CD4-positive, alpha-beta T cell treated with Interleukin-21 for 1 hour (primary cell): ENCODE data around the gene SLC35F4.
"Not testable (repeated sequence)": the region's sequence is repeated elsewhere in the genome, so short reads cannot be mapped to it uniquely, and the experiment has no call there.

ENCODE experiments used
- DNase-seq: peaks from one replicate; pipeline ENCODE4 v3.0.0-alpha.2; 2020

SLC35F4 gene

DNA sequence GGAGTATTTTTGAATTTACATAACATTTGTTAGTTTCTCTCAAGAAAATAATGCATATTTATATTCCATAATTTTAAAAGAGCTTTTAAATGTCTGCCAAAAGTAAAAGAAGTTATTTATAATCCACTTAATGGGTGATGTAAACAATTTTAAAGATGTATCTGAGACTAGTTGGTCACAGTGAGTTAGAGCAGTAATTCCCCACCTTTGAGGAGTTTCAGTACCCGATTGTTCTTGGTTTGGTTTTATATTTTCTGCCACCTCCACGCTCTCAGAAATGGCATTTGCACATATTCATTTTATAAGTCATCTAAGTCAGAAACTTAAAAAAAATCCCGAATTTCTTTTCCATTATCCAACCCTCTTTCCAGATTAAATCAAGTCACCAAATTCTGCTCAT is 153.2 kb downstream of the SLC35F4 start:
- no peak for DNase-seq

DNA sequence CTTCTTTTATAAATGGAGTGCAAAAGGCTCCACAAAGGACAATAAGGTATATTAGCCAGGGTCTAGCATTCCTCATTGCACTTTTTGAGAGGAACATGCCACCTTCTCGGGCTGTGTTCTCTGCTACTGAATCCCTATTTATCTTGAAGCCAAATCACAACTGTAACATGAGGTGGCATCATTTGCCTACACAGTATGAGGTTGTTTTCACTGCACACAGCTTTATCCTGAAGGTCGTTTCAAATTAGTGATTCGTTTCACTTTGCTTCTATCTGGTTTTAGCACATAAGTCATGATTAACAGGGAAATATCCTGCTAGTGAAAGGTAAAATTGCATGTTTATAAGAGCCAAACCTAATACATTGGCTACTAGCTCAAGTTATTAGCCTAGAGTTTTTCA is 153.8 kb downstream of the SLC35F4 start:
- DNase-seq = no peak

DNA sequence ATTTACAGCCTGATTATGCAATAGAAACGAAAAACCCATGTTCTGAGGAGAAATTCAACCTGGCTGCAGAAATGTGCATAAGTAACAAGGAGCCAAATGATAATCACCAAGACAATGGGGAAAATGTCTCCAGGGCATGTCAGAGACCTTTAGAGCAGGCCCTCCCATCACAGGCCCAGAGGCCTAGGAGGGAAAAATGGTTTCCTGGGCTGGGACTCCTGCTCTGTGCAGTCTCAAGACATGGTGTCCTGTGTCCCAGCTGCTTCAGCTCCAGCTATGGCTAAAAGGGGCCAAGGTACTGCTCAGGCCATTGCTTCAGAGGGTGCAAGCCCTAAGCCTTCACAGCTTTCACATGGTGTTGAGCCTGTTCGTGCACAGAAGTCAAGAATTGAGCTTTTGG is 156.0 kb downstream of the SLC35F4 start:
- no peak for DNase-seq

DNA sequence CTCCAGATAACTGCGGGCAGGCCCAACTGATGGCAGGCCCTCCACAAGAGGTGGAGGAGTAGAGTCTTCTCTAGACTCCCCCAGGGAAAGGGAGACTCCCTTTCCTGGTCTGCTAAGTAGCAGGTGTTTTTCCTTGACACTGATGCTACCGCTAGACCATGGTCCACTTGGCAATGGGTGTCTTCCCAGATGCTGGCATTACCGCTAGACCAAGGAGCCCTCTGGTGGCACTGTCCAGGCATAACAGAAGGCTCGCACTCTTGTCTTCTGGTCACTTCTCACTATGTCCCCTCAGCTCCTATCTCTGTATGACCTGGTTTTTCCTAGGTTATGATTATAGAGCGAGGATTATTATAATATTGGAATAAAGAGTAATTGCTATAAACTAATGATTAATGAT is 156.8 kb downstream of the SLC35F4 start:
- DNase-seq = not testable (repeated sequence)

DNA sequence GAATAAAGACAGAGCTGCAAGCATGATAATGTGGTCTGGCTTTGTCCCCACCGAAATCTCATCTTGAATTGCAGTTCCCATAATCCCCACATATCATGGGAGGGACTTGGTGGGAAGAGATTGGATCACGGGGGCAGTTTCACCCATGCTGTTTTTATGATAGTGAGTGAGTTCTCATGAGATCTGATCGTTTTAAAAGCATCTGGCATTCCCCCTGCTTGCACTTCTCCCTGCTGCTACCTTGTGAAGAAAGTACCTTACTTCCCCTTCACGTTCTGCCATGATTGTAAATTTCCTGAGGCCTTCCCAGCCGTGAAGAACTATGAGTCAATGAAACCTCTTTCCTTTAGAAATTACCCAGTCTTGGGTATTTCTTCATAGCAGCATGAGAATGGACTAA is 158.7 kb downstream of the SLC35F4 start:
- DNase-seq = no peak

DNA sequence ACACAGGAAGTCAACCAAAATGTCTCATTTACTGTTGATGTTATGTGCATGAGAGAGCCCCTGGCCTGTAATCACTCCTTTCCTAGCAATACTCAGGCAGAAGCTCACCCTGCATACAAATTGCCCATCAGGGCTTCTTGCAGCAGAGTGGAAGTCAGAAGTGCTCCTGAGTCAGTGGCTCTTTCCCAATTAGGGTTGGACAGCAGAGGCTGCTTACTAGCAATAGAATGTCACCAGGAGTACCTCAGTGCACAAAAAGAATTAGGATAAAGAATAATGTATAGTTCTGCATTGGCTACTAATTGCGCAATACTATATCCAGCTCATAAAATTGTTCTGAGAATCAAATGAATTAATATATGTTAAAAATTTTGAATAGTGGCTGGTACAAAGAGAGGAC is 161.1 kb downstream of the SLC35F4 start:
- DNase-seq = no peak

DNA sequence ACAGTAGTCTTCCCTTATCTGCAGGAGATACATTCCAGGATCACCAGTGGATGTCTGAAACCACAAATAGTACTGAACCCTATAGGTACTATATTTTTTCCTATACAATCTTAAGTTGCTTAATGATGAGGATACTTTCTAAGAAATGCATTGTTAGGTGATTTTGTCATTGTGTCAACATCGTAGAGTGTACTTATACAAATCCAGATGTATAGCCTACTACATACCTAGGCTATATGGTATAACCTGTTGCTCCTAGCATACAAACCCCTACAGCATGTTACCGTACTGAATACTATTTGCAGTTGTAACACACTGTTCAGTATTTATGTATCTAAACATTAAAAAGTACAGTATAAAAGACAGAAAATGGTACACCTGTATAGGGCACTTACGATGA is 165.9 kb downstream of the SLC35F4 start:
- DNase-seq = no peak

DNA sequence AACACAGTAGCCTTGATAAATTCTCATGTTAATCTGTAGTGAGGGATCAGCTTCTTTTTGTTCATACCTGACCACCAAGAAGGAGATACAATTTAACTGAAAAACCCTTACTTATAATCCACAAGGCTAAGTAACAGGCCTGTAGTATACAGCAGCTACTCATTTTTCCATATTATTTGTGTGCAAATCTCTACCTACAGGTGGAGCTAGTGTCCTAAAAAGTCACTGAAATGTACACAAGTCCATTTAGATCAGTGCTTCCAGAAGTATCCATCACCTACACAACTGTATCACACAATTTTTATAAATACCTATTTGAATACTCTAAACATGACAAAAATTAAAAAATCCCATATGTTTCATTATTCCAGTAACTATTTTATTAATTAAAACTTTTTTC is 173.2 kb downstream of the SLC35F4 start:
- DNase-seq = no peak

DNA sequence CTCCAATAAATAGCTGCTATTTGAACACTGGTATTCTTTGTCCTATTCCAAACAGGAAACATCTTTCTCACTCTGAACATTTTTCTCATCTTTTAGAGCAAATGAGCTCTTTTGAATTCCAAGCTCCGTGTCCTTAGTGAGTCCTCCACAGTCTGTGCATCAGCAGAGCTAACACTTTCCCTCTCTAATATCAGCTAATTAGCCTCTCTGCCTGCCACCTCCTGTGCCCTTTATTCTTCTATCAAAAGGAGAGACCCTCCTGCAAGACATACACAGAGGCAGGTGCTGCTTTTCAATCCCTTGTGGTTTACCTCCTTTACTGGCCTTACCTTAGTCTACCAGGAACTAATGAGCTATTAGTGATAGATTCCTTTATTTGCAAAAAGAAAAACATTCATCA is 178.5 kb downstream of the SLC35F4 start:
- no peak for DNase-seq

DNA sequence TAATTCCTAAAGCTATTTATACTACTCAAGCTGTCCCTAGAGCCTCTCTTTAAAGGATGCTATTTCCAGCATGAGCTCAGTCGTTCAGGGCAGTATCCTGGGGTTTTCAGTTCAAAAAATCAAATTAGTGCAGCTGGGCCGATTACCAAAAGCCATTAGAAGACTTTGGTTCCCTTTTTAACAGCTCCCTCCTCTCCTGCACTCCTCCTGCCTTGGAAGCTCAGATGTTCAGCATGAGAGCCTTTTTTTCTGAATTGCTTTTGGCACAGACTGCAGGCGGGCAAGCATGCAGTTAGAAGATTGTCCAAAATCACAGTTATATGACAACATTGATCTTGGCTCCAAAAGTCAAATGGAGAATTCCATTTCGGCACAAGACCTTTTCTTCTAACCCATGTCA is 179.6 kb downstream of the SLC35F4 start:
- DNase-seq = no peak

DNA sequence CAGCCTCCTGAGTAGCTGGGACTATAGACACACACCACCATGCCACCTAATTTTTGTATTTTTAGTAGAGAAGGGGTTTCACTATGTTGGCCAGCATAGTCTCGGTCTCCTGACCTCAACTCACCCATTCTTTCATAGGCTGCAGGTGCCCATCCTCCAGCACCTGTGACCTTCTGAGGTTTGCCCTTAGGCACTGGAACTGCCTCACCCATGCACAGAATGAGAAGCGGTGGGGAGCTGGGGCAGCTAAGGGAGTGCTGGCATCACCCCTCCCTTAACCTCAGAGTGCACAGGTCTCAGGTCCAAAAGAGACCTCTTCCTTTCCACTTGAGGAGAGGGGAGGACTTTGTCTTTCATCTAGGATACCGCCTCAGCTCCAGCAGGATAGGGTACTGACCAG is 194.9 kb downstream of the SLC35F4 start:
- no peak for DNase-seq

DNA sequence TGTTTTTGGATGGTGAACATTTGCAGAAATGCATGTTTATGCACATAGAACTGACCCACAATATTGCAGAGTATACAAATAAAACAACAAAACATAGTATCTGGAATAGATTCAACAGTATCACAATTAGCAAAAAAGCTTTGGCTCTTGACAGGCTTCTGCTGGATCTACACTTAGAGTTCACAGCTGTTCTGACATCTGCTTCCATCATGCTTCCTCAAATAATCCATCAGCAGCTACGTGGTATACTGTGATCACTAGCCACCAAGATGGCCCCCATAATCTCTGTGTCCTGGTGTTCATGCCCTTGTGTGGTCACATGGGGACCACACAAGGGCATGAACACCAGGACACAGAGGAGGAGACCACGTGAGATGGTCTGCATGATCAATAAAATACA is 205.7 kb downstream of the SLC35F4 start:
- no peak for DNase-seq

DNA sequence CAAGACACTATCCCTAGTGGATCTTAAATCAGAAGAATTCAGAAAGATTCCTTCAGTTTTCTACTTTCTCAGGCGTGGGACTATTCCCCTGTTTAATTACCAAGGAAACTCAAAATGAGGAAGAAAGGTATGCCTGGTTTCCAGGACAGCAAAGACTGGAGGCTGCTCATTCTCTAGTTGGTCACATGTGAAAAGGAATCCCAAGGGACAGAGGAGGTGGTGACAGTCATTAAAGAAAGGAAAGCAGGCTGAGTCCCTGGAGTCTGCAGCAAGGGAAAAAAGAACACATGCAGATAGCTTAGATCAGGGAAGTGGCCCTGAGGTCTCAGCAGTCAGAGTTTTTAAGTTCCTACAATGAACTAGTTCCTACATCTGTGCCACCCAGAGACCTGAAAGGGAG is 206.8 kb downstream of the SLC35F4 start:
- DNase-seq = no peak

DNA sequence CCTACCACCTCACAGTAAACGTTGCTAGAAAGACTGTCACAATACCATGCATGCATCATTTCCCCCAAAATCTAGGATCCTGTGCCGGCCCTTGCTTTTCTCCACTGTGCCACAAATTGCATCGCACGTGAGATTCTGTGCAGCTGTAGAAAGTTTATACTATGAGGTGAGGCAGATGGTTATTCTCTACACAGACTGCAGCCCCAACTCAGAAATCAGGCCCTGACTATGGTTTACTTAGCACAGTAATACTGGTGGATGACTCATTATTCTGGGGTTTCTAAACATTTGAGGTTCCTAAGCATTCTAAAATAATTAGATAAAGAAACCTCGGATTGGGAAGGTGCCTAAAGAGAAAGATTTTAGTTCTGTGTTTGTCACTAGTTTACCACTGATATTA is 208.4 kb downstream of the SLC35F4 start:
- no peak for DNase-seq

DNA sequence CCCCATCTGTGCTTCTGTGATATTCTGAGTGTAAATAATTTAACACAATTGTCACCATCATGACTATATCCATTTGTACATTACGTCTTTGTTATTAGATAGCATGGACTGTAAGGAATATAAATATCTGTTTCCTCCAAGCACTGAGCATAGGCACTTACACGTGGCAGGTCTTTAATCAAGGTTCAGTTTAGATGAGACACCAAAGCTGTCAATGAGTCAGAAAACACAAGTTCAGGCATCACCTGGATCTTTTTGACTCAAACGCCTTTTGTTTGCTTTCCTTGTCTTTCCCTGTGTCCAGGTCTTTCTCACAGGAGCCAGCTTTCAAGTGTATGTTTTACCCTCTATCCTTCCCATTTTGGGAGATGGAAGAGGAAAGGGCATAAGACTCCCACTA is 209.0 kb downstream of the SLC35F4 start:
- no peak for DNase-seq

DNA sequence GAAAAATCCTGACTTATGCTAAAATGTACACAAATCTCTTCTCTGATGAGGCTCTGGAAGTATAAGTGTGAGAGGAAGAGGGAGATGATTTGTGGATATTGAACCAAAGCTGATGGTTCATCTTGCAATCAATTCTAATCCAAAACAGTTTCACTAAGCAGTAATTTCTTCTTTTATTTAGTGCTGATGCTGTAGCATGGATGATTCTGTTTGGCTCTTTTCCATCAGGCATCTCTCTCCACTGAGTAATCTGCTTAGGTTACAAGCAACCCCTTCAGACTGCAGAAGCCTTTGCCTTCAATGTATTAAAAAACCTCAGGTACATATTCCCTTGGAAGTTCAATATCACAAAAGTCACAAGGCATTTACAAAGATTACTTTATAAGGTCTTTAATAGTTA is 213.1 kb downstream of the SLC35F4 start:
- no peak for DNase-seq

DNA sequence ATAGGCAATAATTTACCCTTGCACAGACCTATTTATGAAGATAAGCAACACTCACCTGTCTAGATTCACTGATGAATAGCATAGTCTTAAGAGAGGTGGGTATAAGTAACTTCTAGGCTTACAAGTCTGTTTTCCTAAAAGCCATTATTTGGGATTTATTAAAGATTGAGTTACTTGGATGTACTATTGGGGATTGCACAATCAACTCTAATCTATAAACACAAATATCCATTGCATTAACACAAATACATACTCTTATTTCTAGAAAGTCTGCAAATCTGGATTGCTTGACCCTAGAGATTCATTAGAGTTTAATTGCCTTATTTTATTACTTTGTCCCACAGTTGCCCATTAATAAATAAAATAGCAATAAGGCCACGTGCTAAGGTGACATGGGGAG is 224.1 kb downstream of the SLC35F4 start:
- no peak for DNase-seq

DNA sequence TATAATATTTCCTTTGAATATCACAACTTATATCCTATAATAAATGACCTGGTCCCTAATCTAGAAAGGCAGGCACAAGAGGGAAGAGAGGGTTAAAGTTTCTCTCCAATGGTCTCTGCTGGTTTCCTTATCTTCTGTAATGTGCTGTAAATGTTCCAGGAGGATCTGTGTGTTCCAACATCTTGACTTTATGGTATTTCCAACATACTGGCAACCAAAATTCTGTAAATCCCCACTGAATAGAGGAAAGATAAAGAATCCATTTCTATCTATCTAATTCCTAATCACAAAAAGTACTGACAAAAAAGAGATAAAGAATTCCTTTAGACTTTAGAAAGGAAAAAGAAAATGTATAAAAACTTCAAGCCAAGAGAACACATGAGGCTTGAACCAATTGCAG is 225.9 kb downstream of the SLC35F4 start:
- DNase-seq = no peak

DNA sequence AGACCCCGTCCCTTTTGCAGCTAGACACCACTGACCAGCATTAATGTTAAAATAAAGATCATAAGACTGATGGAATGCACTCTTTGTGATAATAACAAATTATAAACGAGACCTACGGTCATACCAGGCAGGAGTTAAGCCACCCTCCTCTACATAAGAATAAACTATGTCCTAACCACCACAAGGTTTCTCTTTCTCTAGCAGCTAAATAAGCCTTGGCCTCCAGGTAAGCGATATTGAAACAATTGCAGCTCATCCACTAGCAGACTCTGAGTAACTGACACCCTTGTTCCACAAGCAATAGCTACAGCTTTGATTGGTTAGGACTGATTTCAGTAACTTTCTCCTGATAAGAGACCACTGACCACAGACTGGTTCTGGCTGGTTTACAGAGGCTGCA is 228.0 kb downstream of the SLC35F4 start:
- DNase-seq = no peak

DNA sequence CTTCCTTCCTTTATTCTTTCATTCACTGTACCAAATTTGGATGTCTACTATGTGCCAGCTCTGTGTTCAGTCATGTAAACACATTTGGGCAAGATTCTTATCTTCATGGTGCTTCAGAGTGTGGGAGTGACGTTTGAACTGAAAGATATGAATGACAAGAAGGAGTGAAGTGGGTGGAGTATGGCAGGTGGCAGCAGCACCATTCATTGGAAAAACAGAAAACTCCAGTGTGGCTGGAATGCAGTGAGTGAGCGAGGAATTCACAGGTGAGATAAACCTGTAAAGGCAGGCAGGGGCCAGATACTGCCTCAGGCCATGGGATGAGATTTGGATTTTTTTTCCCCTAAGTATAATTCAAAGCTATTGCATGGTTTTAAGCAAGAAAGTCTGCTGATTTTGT is 231.6 kb downstream of the SLC35F4 start:
- no peak for DNase-seq

DNA sequence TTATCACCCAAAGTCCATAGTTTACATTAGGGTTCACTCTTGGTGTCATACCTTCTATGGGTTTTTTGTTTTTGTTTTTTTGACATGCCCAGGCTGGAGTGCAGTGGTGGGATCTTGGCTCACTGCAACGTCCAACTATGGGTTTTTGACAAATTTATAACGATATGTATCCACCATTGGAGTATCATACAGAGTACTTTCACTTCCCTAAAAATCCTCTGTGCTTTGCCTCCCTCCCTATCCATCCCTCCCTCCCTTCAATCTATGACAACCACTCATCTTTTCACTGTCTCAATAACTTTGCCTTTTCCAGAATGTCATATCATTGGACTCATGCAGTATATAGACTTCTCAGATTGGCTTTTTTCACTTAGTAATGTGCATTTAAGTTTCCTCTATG is 233.2 kb downstream of the SLC35F4 start:
- no peak for DNase-seq

DNA sequence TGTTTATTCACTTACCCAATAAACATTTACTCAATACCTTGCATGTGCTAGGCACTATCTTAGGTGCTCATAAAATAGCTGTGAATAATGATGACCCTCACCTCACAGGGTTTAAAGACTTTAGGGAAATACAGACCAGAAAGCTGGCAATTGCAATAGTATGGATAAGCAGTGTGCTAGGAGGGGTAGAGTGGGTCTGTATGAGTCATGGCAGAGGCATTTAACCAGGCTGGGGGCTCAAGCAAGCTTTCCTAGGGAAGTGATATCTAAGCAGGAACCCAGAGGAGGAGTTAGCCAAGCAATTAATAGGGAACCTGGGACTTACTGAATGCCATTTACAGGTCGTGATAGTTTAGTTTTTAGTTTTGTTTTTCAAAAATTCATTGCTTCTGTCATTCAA is 248.4 kb downstream of the SLC35F4 start:
- no peak for DNase-seq

DNA sequence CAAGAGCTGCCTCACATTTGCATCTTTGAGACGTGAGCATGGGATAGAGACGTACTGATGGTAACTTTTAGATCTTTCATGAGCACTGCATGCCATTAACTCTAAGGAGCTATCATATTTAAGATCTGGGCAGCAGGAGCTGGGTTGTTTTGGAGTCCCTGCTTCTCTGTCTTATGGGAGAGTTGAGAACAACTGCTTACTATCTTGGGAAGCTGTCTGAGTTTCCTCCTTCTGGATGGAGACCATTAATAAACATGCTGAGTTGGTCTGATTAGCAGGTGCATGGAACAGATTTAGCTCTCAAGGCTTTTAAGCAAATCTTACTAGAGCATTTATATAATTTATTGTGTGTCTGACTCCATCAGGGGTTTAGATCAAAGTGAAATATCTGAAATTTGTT is 252.9 kb downstream of the SLC35F4 start:
- DNase-seq = no peak

DNA sequence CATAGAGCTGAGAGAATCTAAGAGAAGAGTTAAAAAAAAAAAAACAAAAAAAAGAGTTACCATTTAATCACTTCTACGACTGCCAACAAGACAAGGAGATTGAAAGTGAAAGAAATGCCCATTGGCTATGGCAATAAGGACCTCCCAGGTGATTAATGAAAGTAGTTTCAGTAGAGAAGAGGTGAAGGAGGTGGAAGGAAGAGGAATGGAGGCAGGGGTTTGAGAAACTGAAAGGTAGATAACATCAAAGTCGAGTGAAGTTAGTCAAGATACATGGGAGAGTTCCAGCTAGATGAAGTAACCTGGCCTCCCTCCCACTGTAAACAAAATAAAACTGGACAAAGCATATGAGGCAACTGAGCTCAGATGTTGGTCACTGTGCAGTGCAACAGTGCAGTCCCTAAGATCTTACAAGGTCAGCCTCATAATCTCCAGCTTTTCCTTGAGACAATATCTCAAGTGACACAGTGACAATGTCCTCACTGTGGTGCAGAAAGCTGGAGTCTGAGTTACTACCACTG is 254.3 kb downstream of the SLC35F4 start:
- no peak for DNase-seq

DNA sequence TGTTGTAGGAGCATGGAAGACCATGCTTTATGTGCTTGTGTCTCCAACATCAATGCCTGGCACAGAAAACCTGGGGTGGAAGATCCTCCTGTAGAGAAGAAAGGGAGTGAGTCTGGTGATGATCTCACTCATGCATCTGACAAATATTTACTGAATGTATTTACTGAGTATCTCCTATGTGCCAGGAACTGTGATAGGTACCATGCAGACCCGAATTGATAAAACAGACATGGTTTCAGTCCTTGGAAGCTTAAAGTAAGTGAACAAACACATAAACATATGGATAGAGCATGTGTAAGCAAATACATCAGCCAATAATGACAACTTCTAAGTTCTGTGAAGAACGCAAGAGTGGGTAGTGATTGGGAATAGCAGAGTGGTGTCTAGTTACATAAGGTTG is 255.3 kb downstream of the SLC35F4 start:
- no peak for DNase-seq
